HT-29 (cell line): ENCODE data around the gene FAM47E. TPM values are rescaled to one million over a fixed set of nuclear protein-coding genes. Genes with fewer than 3 reads are reported as not detected.

Source experiments
- DNase-seq: peaks from one replicate; pipeline ENCODE4 v3.0.0-alpha.2; 2015; ENCODE audit warnings: low spot score
- total RNA-seq: library from RNA; depleted of rRNA; stranded (reverse); fragments of >200 nt; shearing (Covaris generic); gene quantifications from 2 replicates; pipeline ENCODE4 v1.2.3, GENCODE V29; 2014; rRNA removed

The FAM47E gene
- total RNA-seq = 2.4 and 2.9 TPM in 2 replicates

GRCh38 chr4:76251441-76252270 is at the start of gene FAM47E:
Gene FAM47E (plus strand): TSS chr4:76251721. CDS start chr4:76251747, 26 bp downstream.
- peak; percentile 90 for DNase-seq

GRCh38 chr4:76203541-76203940 is 48.0 kb upstream of the FAM47E start:
- no peak for DNase-seq

GRCh38 chr4:76204936-76205335 is 46.6 kb upstream of the FAM47E start:
- DNase-seq = no peak

- no peak for DNase-seq
Measured at GRCh38 chr4:76205476-76205875, 46.0 kb upstream of the FAM47E start.

- DNase-seq = no peak
Measured at GRCh38 chr4:76206222-76206942, 45.1 kb upstream of the FAM47E start.

GRCh38 chr4:76207549-76207948 is 44.0 kb upstream of the FAM47E start:
- DNase-seq = no peak

- DNase-seq = peak; percentile 70
Measured at GRCh38 chr4:76208005-76208765, 43.3 kb upstream of the FAM47E start.

GRCh38 chr4:76209881-76210280 is 41.6 kb upstream of the FAM47E start:
- no peak for DNase-seq

- DNase-seq = no peak
Measured at GRCh38 chr4:76210452-76210851, 41.1 kb upstream of the FAM47E start.

- peak; percentile 27 for DNase-seq
Measured at GRCh38 chr4:76211769-76212708, 39.5 kb upstream of the FAM47E start.

- DNase-seq = peak; percentile 52
Measured at GRCh38 chr4:76212851-76213414, 38.6 kb upstream of the FAM47E start.

GRCh38 chr4:76213415-76214176 is 37.9 kb upstream of the FAM47E start, which contains the start of gene SCARB2:
Gene SCARB2 (minus strand): TSS chr4:76213824. CDS start chr4:76213543, 281 bp downstream.
- peak; percentile 63 for DNase-seq

- DNase-seq = peak; percentile 86
Measured at GRCh38 chr4:76214177-76214675, 37.3 kb upstream of the FAM47E start.

GRCh38 chr4:76215077-76215476 is 36.4 kb upstream of the FAM47E start:
- no peak for DNase-seq

- no peak for DNase-seq
Measured at GRCh38 chr4:76216524-76216923, 35.0 kb upstream of the FAM47E start.

GRCh38 chr4:76216975-76217814 is 34.3 kb upstream of the FAM47E start:
- no peak for DNase-seq

GRCh38 chr4:76219299-76220055 is 32.0 kb upstream of the FAM47E start:
- peak; percentile 34 for DNase-seq

GRCh38 chr4:76224171-76224570 is 27.4 kb upstream of the FAM47E start:
- no peak for DNase-seq
